Epidermal melanocyte (primary cell): Measurements from ENCODE around the gene AGAP3.

Experiments
- DNase-seq: peaks from one replicate; pipeline ENCODE4 v3.0.0; 2011; ENCODE audit warnings: low spot score; ENCODE audit not compliant: insufficient read length

The AGAP3 gene

DNA sequence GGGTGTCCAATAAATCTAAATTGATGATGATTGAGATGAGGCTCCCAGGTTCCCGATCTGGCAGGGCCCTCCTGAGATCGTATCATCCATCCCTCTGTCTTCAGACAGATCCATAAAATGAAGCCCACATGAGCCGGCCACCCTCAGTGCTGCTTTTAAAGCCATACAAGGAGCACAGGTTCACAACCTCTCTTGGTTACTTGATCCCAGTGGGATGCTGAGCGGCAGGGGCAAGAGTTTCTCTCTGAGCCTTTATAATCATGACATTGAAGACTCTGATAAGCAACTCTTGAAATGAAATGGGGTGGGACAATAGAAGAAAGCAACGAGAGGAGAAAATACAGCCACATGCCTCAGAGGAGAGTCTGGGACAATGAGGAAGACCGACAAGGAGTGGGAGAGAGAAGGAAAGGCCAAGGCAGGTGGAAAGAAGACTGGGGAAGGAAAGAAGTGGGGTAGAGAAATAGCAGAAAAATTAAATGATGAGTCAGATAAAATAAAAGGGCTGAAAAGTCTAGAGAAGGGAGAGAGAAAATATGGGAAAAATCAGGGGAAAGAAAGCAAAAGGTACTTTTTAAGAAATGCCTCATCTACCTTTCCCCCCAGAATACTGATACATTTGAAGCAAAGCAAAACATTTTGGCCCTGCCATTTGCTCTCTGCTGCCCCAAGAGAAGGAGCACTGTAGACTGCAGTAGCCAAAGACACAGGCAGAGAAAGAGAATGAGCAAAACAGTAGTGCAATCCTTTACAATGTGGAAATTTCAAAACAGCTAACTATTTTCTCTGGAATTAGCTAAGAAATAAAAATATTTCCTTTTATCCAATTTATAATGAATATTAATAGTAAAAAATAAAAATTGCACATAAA, 66.6 kb downstream of the AGAP3 start:
- DNase-seq: no peak

DNA sequence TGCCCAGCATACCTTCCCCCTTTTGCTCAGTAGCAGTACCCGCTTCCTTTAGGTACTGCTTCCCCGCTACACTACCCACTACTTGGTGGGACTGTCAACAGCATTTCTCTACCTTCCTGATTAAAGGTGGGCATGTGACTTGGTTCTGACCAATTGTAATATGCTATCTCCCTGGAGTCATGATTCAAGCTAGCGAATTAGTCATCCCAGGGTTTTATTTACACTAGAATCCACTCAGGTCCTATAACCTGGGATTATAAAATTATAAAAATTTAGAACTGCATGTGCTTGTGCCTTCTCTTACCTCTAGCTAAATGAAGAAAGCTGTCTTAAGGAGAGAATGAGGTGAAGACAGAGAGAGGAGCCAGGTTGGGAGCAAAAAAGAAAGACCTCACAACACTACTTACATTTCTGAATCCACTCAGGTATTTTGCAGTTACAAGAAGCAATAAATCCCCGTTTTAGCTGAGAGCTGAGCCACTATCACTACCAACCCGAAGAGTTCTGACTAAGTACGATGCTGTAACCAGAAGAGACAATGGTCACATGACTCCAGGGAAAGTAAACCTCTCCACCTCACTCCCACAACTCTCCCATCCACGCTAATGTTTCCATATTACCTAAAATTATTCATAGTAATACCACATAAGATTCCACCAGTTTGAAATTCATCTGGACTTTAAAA, 71.5 kb downstream of the AGAP3 start:
- no peak for DNase-seq

DNA sequence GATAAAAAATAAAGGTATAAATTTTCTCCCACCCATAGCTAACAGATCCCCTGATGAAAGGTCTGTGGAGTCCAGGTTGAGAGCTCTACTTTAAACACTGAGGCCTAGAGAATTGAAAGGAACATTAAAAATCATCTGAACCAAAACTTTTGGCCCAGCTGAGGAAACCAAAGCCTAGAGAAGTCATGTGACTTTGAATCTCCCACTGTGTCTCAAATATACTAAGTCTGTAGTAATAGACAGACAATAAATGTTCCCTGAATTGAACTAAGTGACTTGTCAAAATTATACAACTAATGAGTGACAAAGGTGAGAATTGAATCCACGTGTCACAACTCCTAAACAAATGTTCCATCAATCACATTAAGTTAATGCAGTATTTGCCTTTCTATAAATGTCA, 75.5 kb downstream of the AGAP3 start:
- DNase-seq: no peak

DNA sequence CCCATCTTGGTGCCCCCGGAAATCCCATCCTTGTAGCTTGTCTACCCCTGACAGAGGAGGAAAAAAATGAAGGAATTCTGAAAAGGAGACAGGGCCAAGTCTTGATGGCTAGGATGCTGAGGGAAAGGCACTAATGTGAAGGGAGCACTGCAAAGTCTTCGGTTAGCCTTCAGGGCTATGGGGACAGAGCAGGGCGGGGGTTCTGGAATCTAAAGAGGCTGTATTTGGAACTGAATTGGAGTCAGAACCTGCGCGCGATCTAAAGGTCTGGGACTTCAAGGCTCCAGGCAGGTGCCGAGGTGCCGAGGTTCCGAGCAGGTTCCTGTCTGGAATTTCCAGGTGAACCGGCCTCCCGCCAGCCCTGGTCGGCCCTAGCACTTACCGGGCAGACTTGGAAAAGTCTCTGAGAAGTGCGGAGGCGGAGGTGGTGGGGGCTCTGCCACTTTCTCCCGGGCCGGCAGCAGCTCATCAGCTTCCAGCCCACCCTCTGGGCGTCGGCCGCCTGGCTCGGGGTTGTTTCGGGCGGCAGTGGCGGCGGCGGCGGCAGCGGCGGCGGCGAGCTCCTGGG, 80.4 kb downstream of the AGAP3 start:
- DNase-seq: no peak

DNA sequence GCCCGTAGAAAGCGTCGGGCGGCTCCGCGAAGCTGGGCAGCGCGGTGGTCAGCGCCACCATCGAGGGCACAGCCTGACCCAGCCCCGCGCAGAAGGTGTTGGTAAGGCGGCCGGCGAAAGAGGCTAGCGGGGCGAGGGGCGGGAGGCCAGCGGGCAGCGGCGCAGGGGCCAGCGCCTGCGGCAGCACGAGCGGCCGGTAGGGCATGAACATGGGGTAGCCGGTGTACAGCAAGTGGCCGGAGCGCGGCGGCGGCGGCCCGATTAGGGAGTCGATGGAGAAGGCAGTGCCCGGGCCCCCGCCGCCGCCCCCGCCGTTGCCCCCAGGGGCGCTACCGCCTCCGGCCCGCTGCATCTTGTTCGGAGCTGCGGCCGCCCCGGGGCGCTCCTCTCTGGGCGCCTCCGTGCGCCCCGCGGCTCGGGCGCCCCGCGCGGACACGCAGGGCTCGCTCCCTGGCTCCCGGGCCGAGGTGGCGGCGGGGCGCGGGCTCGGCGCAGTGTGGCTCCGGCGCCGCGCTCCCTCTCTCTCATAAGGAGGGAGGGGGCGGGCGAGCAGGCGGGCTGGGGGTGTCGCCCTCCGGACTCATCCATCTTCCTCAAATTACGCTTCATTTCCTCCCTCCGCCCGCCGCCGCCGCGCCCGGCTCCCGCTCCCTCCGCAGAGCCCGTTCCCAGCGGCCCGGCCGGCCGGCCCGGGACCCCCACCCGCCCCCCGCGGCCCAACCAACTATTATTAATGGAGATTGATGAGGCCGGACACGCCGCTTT, 81.1 kb downstream of the AGAP3 start, which contains the start of gene GBX1:
Gene GBX1 (minus strand): TSS at position 498 of the 765 bp plus-strand sequence. CDS start 146 bp downstream, at position 352.
- no peak for DNase-seq

DNA sequence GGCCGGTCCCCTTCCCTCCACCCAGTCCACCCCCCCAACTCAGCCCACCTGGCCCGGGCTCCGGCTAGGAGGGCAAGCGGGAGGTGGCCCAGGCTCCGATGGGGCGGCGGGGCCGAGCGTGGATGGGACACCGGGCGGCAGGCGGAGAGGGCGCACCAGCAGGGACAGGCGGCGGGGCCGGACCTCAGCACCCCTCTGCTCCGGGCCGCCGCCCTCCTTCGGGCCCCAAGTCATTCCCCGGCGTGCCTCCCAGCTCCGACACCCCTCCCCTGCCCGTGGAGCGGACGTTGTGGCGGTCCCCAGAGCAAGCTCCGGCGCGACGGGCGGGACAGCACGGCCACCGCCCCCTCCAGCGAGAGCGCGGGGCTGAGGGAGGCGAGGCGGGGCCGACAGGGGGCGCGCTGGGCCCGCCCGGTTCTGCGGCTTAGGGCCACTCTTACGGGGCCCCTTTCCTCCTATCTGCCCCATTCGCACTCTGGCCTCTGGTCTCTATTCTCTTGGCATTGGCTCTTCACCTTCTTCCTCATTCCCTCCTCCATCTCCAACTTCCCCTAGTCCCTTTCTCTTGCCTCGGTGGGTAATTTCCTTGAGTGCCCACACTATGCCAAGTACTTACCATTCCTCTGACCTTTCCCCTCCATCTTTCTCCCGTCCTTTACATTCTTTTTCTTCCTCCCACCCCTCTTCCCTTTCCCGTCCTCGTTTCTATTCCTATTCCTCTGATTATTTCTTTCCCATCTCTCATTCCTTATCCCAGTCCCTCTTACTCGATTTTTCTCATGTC, 81.9 kb downstream of the AGAP3 start:
- no peak for DNase-seq

DNA sequence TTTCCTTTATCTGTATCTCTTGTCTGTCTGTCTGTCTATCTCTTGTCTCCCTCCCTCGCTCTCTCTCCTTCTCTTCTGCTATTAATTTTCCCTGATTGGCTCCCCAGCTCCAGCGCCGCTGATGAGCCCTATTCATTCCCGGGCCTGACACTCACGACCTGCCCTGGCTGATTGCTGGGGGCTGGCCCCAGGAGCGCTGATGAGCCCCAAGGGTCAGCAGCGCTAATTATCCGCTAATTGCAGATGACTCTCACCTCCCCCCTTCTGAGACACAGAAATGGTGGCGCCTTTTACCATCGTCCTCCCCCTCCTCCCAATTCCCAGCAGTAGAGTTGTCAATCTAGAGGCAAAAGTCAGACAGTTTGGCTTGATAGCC, 82.5 kb downstream of the AGAP3 start:
- DNase-seq: no peak

DNA sequence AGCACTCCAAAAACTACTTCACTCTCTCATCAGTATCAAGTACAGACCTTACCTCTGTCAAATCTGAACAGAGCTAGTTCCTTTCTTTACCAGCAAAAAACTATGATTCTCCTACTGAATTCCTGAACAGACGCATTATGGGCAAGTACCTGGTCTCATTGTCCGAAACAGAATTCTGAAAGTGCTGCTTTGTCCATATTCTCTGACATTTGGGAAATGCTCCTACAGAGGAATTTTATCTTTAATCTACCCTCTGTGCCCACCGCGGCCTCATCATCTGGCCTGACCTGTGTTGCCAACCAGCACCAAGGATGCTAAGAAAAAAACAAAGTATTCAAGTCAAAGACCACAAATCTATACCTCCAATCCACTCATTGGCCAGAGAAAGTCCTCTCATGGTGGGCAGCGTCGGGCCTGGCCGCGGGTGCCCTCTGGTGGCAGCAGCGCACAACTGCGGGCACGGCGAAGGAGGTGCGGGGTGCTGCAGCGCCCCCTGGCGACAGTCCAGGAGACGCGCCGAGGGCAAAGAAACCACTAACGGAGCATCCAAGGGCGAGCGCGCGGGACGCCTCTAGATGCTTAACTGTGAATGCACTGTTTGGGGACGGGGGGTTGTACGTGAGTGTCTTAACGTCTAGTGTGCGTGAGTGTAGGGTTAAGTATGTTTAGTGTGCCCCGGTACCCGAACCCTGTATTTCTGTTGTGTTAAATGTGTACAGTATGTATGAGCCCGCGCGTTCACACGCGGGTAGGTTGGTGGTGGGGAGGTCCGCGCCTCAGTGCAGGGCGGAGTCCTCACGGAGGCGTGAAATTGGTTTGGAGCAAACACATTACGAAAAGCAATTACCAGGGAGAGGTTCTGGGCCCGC, 86.2 kb downstream of the AGAP3 start:
- peak; percentile 81 for DNase-seq

DNA sequence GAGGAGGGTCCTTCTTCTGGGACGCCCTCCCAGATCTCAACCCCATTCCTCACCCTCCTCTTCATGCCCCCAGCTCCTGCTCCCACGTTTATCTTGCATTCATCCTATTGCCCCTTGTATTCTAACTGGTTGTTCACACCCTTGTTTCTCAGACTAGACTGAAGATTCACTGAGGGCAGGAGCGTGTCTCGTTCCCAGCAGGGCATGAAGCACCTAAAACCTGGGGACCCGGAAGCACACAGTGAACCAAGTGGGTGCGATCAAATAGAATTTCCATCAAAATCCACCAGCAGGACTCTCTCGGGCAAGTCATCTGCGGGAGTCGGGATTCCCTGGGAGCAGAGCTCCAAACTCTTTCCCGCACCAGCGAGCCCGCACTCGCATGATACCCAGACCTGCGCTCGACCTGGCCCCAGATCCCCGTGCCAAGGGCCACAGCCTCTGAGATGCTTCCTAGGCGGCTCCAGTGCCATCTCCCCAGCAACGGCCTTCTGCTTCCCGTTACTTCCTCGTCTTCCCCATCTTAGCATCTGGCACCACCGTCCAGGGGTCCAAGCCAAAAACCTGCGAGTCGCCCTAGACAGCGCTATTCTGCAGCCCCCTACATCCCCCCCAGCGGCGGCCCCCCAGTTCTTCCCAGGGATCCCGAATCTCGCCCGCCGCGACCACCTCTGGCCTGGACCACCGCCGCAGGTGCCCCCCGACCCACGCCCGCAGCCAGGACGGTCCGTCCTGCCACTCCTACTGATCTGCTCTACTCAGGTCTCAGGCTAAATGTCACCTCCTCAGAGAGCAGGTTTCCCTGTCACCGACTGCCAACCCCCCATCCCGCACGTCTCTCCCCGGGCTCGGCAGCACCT, 87.3 kb downstream of the AGAP3 start:
- no peak for DNase-seq

DNA sequence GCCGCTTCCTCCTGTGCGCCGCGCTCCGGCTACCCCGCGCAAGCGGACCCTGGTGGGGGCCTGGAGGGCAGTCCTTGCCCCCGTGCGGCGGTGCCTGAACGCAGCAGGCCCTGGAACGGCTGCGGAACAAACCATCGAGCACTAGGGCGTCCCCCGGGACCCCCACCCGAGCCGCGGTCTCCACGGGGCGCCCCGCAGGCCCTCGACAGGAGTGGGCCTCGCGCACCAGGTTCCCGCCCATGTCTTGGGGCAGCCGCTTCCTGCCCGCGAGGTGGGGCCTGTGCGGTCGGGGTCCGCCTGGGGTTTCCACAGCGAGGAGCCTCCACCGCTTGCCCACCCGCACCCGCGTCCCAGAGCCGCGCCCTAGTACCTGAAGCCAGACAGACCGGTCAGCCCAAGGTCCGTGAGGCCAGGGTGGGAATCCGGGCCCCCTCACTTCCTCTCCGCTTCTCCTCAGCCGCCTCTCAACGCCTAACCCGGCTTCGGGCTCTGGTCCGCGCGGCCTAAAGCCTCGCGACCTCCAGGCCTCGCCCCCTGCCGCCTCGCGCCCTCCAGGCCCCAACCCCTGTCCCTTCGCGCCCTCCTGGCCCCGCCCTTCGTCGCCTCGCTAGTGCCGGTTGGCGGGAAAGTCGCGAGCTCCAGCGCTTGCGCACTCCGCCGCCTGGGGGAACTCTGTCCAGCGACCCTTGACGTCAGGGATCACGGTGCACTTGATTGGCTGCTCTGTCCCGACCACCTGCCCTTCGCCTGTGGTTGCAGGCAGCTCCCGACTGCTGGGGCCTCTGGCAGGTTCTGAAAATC, 88.2 kb downstream of the AGAP3 start:
- DNase-seq: no peak

DNA sequence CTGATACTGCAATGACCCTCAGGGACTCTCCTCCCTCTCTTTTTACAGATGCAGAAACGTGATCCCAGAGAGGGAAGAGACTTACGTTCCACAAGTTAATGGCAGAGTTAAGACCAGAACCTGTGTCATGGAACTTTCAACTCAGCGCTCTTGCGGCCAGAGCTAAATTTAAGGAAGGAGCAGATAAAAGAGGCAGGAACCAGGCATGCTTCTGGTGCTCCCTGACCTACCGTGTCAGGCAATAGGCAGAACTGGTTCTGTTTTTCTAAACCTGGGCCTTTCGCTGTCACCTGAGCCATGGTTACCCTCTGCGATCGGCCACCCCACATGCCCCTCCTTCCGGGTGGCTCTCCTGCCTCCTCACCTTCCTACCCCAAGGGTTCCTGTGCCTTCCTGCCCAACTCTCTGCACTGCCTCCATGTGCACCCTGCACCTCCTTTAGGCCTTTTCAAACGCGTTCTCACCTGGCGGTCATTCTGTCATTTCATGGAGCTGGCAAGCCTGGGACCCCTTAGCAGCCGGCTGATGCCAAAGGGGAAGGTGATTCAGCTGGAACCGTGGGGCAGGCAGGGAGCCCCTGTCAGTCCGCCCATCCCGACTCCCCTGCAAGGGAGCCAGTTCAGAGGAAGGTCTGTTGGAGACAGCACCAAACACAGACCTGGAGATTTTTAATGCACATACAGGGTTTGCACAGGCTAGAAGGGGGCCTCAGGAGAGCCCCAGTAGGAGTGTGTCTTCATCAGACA, 88.9 kb downstream of the AGAP3 start:
- DNase-seq: no peak

DNA sequence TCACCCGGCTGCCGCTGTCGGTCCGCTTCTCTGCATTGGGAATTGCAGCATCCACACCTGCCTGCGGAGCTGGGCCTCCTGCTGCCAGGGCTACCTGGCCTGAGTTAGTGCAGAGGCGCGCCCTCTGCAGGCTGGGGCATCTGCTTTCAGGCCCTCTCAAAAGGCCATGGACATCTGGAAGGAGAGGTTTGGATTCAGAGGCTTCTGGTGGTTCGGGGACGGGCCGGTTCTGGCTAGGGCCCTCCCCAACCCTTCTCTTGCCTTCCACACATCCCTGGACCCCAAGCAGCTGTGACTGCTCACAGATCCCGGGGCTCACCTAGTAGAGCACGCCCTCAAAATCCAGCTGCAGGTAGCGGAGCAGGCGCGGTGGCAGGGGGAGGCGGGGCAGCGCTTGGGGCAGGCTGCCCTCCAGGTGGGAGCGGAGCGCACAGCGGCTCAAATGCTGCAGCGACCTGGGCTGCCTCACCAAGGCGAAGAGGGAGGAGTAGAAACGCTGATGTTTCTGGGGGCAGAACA, 89.6 kb downstream of the AGAP3 start:
- no peak for DNase-seq

DNA sequence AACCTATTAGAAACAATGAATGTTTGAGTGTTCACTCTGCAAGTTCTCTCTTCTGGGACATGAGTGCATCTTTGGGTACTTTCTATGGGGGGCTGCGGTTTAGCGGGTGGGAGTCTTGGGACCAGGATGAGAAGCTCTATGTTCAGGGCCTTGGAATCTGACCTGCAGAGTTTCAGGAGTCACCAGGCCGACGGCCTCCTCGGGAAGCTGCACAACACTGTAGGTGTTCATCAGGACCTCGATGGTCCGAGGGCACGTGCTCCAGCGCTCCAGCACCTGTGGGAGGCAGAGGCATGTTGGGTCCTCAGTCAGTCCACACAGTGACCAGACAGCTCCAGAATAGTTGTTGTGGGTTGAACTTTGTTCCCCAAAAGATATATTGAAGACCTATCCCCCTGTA, 90.1 kb downstream of the AGAP3 start:
- DNase-seq: no peak

DNA sequence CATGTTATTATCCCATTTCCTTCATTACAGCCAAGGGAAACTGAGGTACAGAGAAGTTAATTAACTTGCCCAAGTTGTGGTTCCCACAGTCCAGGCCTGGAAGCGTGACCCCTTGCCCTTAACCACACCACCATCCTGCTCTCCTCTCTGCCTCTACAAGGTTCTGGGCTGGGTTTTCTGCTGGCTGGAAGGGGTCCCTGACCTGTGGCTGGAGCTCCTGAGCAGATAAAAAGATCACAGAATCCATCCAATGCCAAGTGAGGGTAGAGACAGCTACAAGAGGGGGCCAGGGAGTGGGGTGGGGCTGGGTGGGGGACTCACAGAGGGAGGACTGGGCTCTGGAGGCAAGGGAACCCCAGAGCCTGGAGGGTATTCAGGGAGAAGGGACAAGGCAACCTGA, 91.0 kb downstream of the AGAP3 start:
- DNase-seq: no peak

DNA sequence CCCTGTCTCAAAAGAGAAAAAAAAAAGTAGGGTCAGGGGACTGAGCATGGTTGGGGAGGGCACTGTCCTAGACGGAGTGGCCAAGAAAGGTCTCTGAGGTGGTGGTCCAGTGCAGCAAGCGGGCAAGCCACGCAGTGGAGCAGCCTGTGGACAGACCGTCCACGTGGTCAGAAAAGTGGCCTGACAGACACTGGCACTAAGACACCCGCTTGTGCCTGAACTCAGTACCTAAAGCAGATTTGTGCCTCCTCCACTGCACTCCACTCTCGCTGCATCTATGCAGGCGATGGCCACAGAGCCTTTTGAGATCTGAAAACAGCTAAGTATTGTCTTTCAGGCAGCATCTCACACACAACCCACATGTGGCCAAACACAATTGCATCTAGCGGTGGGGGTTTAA, 92.0 kb downstream of the AGAP3 start:
- DNase-seq: no peak

DNA sequence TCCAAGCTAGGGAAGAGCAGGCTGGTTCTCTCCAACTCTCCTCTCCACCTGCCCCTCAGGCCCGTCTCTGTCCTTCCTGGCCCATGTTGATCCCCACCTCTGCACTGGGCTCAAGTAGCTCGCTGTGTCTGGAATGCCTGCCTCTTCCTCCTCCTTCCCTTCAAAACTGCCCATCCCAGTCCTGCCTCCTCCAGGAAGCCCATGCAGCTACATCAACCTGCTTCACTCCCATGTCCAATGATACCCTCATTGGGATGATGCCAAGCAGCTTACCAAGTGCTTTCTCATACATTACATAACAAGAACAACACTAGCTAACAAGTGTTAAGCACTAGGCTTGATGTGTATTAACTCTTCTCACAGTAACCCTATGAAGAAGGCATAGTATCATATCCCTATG, 92.6 kb downstream of the AGAP3 start:
- DNase-seq: no peak

DNA sequence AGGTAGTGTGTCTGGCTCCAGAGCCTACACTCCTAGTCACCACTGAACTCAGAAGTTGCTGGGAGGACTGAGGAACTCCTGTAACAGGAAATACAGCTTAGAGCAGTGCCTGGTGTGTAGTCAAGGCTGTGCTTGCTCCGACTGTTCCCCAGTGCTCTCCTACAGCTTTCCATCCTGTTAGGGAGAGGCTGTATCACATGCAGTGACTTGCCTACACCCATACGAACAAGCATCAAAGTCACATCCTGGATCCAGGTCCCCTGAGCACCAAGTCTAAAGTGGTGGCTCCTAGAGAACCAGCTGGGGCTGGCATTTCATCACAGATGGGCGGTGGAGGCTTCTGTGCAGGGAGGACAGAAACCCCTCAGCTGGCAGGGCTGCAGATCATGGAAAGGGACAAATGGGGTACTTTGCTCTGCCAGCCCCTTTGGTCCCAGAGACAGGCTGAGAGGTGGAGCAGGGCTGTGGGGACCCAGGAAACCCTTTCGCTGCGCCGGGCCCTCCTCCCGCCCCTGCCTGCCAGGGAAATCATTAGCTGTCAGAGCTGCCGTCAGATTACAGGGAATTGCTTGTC, 93.1 kb downstream of the AGAP3 start:
- DNase-seq: no peak
